ENCODE results near the gene NSMCE1. TPM values are rescaled to one million over a fixed set of nuclear protein-coding genes. Genes with fewer than 3 reads are reported as not detected.

The NSMCE1 gene
- polyA plus RNA-seq, 1 donor from 2014 or later, result 78.1 TPM

GRCh38 chr16:27238016-27238587, 30.5 kb downstream of the NSMCE1 start:
- peak overlapping the region; percentile 34 to 92 (median 86) for H3K4me3 Mint-ChIP-seq
- H3K36me3 Mint-ChIP-seq, result no peaks in the 10 kb centered on the region
- peaks cover 28 to 37% (median 32%) of the 10 kb centered on the region in 3 donors for H3K4me1 Mint-ChIP-seq
- peak overlapping the region; percentile 30 to 86 (median 78) for H3K27ac Mint-ChIP-seq
- no peaks in the 10 kb centered on the region for H3K27me3 Mint-ChIP-seq
- H3K9me3 Mint-ChIP-seq, result no peaks in the 10 kb centered on the region

- Mint-ChIP-seq H3K9me3 (no peaks in the 10 kb centered on the region), H3K27me3 (no peaks in the 10 kb centered on the region), H3K27ac (peak overlapping the region; percentile 30 to 94 (median 78)), H3K4me3 (peak overlapping the region; percentile 34 to 92 (median 86)), H3K4me1 (peaks cover 31 to 33% (median 33%) of the 10 kb centered on the region in 3 donors), H3K36me3 (peaks cover under 1% of the 10 kb centered on the region)
Measured at GRCh38 chr16:27237219-27238015, 31.2 kb downstream of the NSMCE1 start.

GRCh38 chr16:27236635-27237218, 31.8 kb downstream of the NSMCE1 start:
- no peaks in the 10 kb centered on the region for H3K9me3 Mint-ChIP-seq
- peaks cover 38 to 39% (median 38%) of the 10 kb centered on the region in 3 donors for H3K4me1 Mint-ChIP-seq
- H3K36me3 Mint-ChIP-seq, result peaks cover 3% of the 10 kb centered on the region
- H3K27ac Mint-ChIP-seq, result peak overlapping the region; percentile 30 to 94 (median 78)
- peaks cover 1% of the 10 kb centered on the region for H3K27me3 Mint-ChIP-seq
- peak overlapping the region; percentile 34 to 92 (median 86) for H3K4me3 Mint-ChIP-seq

- peak overlapping the region; percentile 29 to 91 (median 90) for H3K27ac Mint-ChIP-seq
- H3K27me3 Mint-ChIP-seq, result peaks cover 1% of the 10 kb centered on the region
- peaks cover 39 to 43% (median 41%) of the 10 kb centered on the region in 3 donors for H3K4me1 Mint-ChIP-seq
- H3K9me3 Mint-ChIP-seq, result no peaks in the 10 kb centered on the region
- H3K36me3 Mint-ChIP-seq, result peaks cover 3% of the 10 kb centered on the region
- peak overlapping the region in 1 of 4 donors; percentile 52 for H3K4me3 Mint-ChIP-seq
Measured at GRCh38 chr16:27235938-27236245, 32.7 kb downstream of the NSMCE1 start.

GRCh38 chr16:27235055-27235937, 33.3 kb downstream of the NSMCE1 start:
- Mint-ChIP-seq H3K9me3 (no peaks in the 10 kb centered on the region), H3K36me3 (peaks cover 3% of the 10 kb centered on the region), H3K27ac (peak overlapping the region; percentile 29 to 91 (median 90)), H3K27me3 (peaks cover 1% of the 10 kb centered on the region), H3K4me1 (peaks cover 39 to 46% (median 44%) of the 10 kb centered on the region in 3 donors), H3K4me3 (peak overlapping the region; percentile 52 to 86 (median 74))

GRCh38 chr16:27234603-27235002, 34.0 kb downstream of the NSMCE1 start:
- no peaks in the 10 kb centered on the region for H3K9me3 Mint-ChIP-seq
- H3K4me3 Mint-ChIP-seq, result peak overlapping the region in 1 of 4 donors; percentile 52
- H3K27ac Mint-ChIP-seq, result peak overlapping the region in 2 of 3 donors; percentile 29 to 90
- H3K27me3 Mint-ChIP-seq, result peaks cover 1% of the 10 kb centered on the region
- peaks cover 39 to 46% (median 44%) of the 10 kb centered on the region in 3 donors for H3K4me1 Mint-ChIP-seq
- H3K36me3 Mint-ChIP-seq, result peaks cover 3% of the 10 kb centered on the region

- peaks cover 1% of the 10 kb centered on the region for H3K27me3 Mint-ChIP-seq
- H3K27ac Mint-ChIP-seq, result peak overlapping the region in 1 of 3 donors; percentile 67
- H3K36me3 Mint-ChIP-seq, result peaks cover 3% of the 10 kb centered on the region
- H3K9me3 Mint-ChIP-seq, result no peaks in the 10 kb centered on the region
- H3K4me3 Mint-ChIP-seq, result peak overlapping the region in 1 of 4 donors; percentile 21
- peaks cover 39 to 46% (median 44%) of the 10 kb centered on the region in 3 donors for H3K4me1 Mint-ChIP-seq
Measured at GRCh38 chr16:27234171-27234570, 34.4 kb downstream of the NSMCE1 start.

- Mint-ChIP-seq H3K27ac (peak overlapping the region in 1 of 3 donors; percentile 67), H3K4me3 (no peak overlapping the region), H3K4me1 (peaks cover 39 to 46% (median 44%) of the 10 kb centered on the region in 3 donors), H3K36me3 (peaks cover 5% of the 10 kb centered on the region), H3K27me3 (peaks cover 1% of the 10 kb centered on the region), H3K9me3 (no peaks in the 10 kb centered on the region)
Measured at GRCh38 chr16:27233731-27234130, 34.8 kb downstream of the NSMCE1 start.

- H3K4me3 Mint-ChIP-seq, result peak overlapping the region in 2 of 4 donors; percentile 23 to 31
- H3K27ac Mint-ChIP-seq, result peak overlapping the region in 1 of 3 donors; percentile 68
- H3K9me3 Mint-ChIP-seq, result no peaks in the 10 kb centered on the region
- H3K27me3 Mint-ChIP-seq, result peaks cover 1% of the 10 kb centered on the region
- peaks cover 33 to 45% (median 40%) of the 10 kb centered on the region in 3 donors for H3K4me1 Mint-ChIP-seq
- H3K36me3 Mint-ChIP-seq, result peaks cover 5% of the 10 kb centered on the region
Measured at GRCh38 chr16:27232901-27233625, 35.5 kb downstream of the NSMCE1 start.

- peak overlapping the region; percentile 68 to 87 (median 82) for H3K27ac Mint-ChIP-seq
- H3K4me1 Mint-ChIP-seq, result peaks cover 25 to 37% (median 32%) of the 10 kb centered on the region in 3 donors
- H3K4me3 Mint-ChIP-seq, result peak overlapping the region; percentile 31 to 92 (median 58)
- peaks cover 1% of the 10 kb centered on the region for H3K27me3 Mint-ChIP-seq
- H3K9me3 Mint-ChIP-seq, result no peaks in the 10 kb centered on the region
- peaks cover 5% of the 10 kb centered on the region for H3K36me3 Mint-ChIP-seq
Measured at GRCh38 chr16:27232061-27232900, 36.3 kb downstream of the NSMCE1 start.

- Mint-ChIP-seq H3K27ac (peak overlapping the region; percentile 68 to 87 (median 82)), H3K4me3 (peak overlapping the region in 3 of 4 donors; percentile 34 to 92 (median 81)), H3K4me1 (peaks cover 19 to 31% (median 26%) of the 10 kb centered on the region in 3 donors), H3K27me3 (peaks cover 1% of the 10 kb centered on the region), H3K36me3 (peaks cover 5% of the 10 kb centered on the region), H3K9me3 (no peaks in the 10 kb centered on the region)
Measured at GRCh38 chr16:27231692-27232060, 36.9 kb downstream of the NSMCE1 start.

GRCh38 chr16:27230562-27231001, 38.0 kb downstream of the NSMCE1 start:
- Mint-ChIP-seq H3K4me3 (peak overlapping the region in 1 of 4 donors; percentile 4), H3K27ac (peak overlapping the region in 1 of 3 donors; percentile 87), H3K36me3 (peaks cover 5% of the 10 kb centered on the region), H3K9me3 (no peaks in the 10 kb centered on the region), H3K27me3 (peaks cover 1% of the 10 kb centered on the region), H3K4me1 (peaks cover 22 to 35% (median 28%) of the 10 kb centered on the region in 3 donors)

- peaks cover 1% of the 10 kb centered on the region for H3K27me3 Mint-ChIP-seq
- peaks cover 5% of the 10 kb centered on the region for H3K36me3 Mint-ChIP-seq
- H3K9me3 Mint-ChIP-seq, result no peaks in the 10 kb centered on the region
- H3K4me1 Mint-ChIP-seq, result peaks cover 17 to 32% (median 22%) of the 10 kb centered on the region in 3 donors
- peak overlapping the region in 1 of 3 donors; percentile 87 for H3K27ac Mint-ChIP-seq
- no peak overlapping the region for H3K4me3 Mint-ChIP-seq
Measured at GRCh38 chr16:27229891-27230470, 38.6 kb downstream of the NSMCE1 start.

Measured in IgD-negative memory B cell (primary cell).